ENCODE measurements around the gene AP2A2.

The AP2A2 gene

GRCh38 chr11:996681-997080, 71.0 kb downstream of the AP2A2 start:
- DNase-seq (ENCODE audit: low read depth), result no peak

GRCh38 chr11:997907-998306, 72.2 kb downstream of the AP2A2 start:
- no peak for DNase-seq (ENCODE audit: low read depth)

- no peak for DNase-seq (ENCODE audit: low read depth)
Observed at GRCh38 chr11:999009-999408, 73.3 kb downstream of the AP2A2 start.

- no peak for DNase-seq (ENCODE audit: low read depth)
Observed at GRCh38 chr11:1000357-1001278, 74.9 kb downstream of the AP2A2 start.

- DNase-seq (ENCODE audit: low read depth), result no peak
Observed at GRCh38 chr11:1001617-1002405, 76.1 kb downstream of the AP2A2 start.

DNA sequence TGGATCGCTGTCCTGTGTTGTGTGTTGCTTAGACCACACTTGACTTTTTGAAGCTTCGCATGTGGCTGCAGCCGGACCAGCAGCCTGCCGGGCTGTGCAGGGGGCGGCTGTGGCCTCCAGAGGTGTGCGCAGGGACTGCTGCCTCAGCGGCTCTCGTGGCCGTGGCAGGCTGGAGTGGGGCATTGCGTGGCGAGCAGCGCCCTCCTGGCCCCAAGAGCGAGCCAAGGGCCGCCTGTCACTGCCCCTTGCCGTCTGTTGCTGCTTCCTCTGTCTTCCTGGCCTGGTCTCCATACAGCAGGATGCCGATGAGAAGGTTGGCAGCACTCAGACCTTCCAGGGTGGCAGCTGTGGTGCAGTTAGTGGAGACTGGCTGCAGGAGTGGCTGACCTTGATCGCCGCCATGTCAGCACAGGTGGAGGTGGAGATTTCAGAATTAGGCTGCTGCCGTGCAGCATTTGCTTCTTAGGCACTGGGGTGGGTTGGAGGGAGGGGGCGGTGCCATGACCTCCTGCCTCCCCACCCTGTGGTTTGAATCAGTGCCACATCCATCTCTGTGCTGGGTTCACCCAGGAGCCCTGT, 76.8 kb downstream of the AP2A2 start:
- DNase-seq (ENCODE audit: low read depth), result no peak

DNA sequence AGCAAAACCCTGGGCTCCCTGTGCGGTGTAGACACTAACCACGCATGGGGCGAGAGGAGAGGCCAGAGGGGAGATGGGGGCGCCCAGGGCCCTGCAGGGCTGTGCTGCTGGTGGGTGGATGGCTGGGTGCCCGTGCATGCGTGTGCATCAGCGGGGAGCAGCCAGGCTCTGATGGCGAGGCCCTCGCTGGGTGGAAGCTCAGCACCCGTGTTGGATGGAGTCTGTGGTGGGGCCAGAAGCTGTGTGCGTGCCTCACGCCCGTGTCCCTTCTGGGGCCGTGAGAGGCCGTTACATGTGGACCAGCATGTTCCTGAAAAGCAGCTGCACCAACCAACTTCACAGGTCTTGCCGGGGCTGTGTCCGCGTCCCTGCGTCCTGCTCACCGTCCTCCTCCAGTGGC, 77.5 kb downstream of the AP2A2 start:
- DNase-seq (ENCODE audit: low read depth), result no peak

- no peak for DNase-seq (ENCODE audit: low read depth)
Observed at GRCh38 chr11:1005928-1006327, 80.3 kb downstream of the AP2A2 start.

DNA sequence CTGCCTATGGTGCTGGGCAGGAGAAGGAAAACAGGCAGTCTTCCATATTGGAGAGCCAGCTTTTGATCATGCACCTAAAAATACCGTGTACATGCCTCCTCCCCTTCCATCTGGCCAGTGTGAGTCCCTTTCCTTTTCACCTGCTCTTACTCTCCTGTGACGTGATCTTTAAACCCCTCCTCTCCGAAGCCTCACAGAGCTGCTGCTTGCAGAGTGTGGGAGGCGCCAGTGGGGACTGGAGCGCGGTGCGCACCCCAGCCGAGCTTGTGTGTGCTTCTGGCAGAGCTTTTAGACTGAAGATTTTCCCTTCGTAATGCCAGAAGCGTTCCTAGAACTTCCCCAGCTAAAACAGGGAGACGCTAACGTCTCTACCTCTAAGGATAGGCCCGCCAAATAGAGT, 81.1 kb downstream of the AP2A2 start:
- DNase-seq (ENCODE audit: low read depth), result no peak

DNA sequence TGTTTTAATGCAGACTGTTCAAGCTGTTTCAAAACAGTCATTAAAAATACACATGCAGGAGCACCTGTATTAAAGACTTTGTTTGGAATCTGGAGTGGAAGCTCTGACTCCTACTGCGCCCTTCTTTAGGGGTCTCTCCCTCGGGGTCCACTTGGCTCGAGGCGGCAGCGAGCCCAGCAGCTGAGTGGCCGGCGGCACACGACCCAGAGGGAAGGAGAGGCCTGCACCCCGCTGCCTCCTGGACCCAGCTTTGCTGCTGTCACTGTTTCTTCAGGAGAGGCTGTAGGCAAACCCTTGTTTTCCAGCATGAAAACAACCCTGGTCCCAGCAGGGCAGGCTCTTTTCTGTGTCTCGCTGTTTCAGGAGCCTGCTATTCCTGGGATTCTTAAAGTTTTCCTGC, 81.6 kb downstream of the AP2A2 start:
- DNase-seq (ENCODE audit: low read depth), result no peak

DNA sequence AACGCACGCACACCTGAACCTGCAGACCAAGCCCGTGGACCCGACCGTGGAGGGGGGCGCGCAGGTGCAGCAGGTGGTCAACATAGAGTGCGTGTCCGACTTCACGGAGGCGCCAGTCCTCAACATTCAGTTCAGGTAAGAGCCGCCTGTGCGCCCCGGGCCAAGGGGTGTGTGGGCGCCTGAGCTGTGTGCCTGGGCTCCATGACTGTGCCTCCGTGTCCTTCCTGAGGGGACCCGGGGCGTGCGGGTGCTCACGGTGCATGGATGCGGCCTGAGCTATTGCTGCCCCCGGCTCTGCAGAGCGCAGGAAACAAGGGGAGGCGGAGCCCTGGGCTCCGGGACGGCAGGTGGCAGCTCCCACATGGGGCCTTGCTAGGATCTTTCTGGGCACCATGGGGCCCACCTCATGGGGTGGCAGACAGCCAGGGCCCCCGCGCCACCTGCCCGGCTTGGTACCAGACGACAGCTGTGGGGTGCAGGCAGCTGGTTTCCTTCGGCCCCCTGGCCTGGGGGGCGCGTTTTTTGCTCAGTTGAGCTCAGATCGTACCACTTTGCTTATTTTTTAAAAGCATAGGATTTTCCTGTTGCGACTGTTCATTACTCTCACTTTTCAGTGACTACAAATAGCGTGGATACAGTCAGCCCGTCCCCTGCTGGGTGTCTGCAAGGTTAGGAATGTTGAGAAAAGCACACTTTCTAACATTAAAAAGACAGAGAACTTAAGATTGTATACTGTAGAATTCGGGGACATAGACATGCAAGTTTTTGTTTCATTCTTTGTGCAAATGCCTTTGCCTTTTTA, 82.5 kb downstream of the AP2A2 start:
- DNase-seq (ENCODE audit: low read depth), result no peak

GRCh38 chr11:1008803-1009145, 83.1 kb downstream of the AP2A2 start:
- no peak for DNase-seq (ENCODE audit: low read depth)

DNA sequence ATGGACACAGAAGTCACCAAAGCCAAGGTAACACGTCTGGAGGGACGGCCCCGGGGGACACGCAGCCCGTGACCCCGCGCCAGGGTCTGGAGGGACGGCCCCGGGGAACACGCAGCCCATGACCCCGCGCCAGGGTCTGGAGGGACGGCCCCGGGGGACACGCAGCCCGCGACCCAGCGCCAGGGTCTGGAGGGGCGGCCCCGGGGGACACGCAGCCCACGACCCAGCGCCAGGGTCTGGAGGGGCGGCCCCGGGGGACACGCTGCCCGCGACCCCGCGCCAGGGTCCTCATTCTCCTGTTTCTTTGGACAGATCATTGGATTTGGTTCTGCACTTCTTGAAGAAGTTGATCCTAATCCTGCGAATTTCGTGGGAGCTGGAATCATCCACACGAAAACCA, 83.7 kb downstream of the AP2A2 start:
- DNase-seq (ENCODE audit: low read depth), result no peak

DNA sequence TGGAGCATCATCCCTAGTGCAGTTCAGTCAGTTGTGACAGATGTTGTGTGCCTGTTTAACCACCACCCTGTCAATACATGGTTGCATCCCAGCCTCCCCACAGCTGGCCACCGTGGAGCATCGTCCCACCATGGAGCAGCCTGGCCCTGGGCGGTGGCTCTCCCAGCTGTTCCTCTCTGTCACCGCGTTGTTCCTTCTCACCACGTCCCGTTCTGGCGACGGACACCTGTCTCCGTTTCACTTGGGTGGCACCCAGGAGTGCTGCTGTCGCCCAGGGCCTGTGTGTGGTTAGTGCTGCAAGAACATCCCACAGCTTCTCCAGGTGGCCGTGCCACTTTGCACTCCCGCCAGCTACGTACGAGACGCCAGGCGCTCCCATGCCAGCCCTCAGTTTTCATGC, 84.3 kb downstream of the AP2A2 start:
- no peak for DNase-seq (ENCODE audit: low read depth)

GRCh38 chr11:1010551-1011319, 85.1 kb downstream of the AP2A2 start:
- DNase-seq (ENCODE audit: low read depth), result no peak

GRCh38 chr11:1011320-1011698, 85.6 kb downstream of the AP2A2 start:
- DNase-seq (ENCODE audit: low read depth), result no peak

- no peak for DNase-seq (ENCODE audit: low read depth)
Observed at GRCh38 chr11:1012291-1012690, 86.6 kb downstream of the AP2A2 start.

- DNase-seq (ENCODE audit: low read depth), result no peak
Observed at GRCh38 chr11:1012740-1013630, 87.3 kb downstream of the AP2A2 start.

DNA sequence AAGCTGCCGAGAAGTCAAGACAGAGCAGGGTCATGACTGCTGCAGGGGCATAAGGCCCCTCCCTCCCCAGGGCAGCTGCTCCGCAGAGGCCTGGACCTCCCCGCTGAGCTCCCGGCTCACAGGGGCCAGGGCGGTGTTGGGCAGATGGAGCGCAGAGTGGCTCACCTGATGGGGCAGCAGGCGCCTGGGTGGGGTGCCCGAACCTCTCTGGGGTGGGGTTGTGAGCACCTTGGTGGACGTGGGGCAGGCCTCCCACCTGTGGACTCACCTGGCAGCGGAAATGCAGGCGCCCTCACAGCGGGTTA, 87.9 kb downstream of the AP2A2 start:
- DNase-seq (ENCODE audit: low read depth), result no peak

- no peak for DNase-seq (ENCODE audit: low read depth)
Observed at GRCh38 chr11:1014276-1014675, 88.6 kb downstream of the AP2A2 start.

DNA sequence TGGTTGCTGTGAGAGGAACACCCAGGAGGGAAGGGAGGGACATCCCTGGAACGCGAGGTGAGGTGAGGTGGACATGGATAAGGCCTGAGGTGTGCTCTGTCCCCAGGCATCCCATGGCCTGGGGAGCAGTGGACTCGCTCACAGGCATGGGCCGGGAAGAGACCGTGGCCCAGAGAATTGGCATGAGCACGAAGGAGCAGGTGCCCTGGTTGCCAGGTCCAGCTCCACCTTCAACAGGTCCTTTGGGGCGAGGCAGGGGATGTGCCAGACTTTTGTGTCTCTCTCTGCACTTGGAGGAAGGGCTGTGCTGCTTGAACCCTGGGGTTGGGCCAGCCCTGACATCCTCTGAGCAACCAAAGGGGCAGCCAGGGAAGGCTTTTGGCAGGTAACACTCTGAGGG, 89.4 kb downstream of the AP2A2 start:
- no peak for DNase-seq (ENCODE audit: low read depth)
